GM12878 (cell line): Measurements from ENCODE around the gene SCTR. TPM values are rescaled to one million over a fixed set of nuclear protein-coding genes. Genes with fewer than 3 reads are reported as not detected.

Experiments used
- ATAC-seq: fragments of 200-7000 bp; cut with Tn5 transposase; 3 replicates; pipeline ENCODE4 v1.9.1; 2020; ENCODE audit warnings: mild to moderate bottlenecking, moderate library complexity
- BruUV-seq: library from RNA; stranded (reverse); fragments of 400-500 nt; replicated peaks from 2 replicates; lab custom pipeline; 2021; lab: Mats Ljungman, UMichigan
- CTCF ChIA-PET: fragments of 300-600 bp; sonication (Branson Sonifier 250); formaldehyde crosslinking; extraction: SDS; loops from one replicate; lab custom pipeline; 2021; ENCODE audit warnings: inconsistent platforms; lab: Yijun Ruan, JAX
- POLR2A ChIA-PET: fragments of 350-600 bp; formaldehyde crosslinking; extraction: SDS; loops from one replicate; lab custom pipeline; 2021; ENCODE audit warnings: inconsistent platforms; lab: Charles Lee
- RAD21 ChIA-PET: fragments of 300-600 bp; sonication (Branson Sonifier 250); formaldehyde crosslinking; loops from one replicate; lab custom pipeline; 2023; ENCODE audit warnings: antibody characterized with exemption; ENCODE audit not compliant: unreplicated experiment; lab: Charles Lee
- SMC1A ChIA-PET: fragments of 300-600 bp; sonication (Branson Sonifier 250); formaldehyde crosslinking; loops from one replicate; lab custom pipeline; 2023; ENCODE audit not compliant: unreplicated experiment, uncharacterized antibody; lab: Charles Lee
- DNase-seq: peaks from one replicate; pipeline ENCODE4 v3.0.0-alpha.2; 2011; ENCODE audit warnings: low read depth, low spot score
- FAIRE-seq: peaks from 3 replicates; lab custom pipeline; 2011; peaks lifted over from hg19 to GRCh38; lab: Jason Lieb, UNC
- H2AFZ ChIP-seq: 2 replicates; pipeline ENCODE4 v1.6.0; 2011; ENCODE audit warnings: low read depth, low read length, control low read depth; ENCODE audit not compliant: control insufficient read depth
- H3K27ac ChIP-seq: 2 replicates; pipeline ENCODE4 v1.5.1; 2011; ENCODE audit warnings: control low read depth; ENCODE audit not compliant: control insufficient read depth, insufficient read depth
- H3K27me3 ChIP-seq, 2 experiments: replicated peaks in 1 of 2; 2 replicates each; pipeline versions ENCODE4 v1.6.0 to v1.6.1; 2011; ENCODE audit warnings: low read length in 1 of 2; ENCODE audit not compliant: control insufficient read depth in 2 of 2, insufficient read depth in 2 of 2
- H3K36me3 ChIP-seq, 2 experiments: 2 replicates each; pipeline ENCODE4 v1.5.1; 2011; ENCODE audit warnings: low read length in 1 of 2; ENCODE audit not compliant: control insufficient read depth in 2 of 2, insufficient read depth in 2 of 2
- H3K4me1 ChIP-seq: 2 replicates; pipeline ENCODE4 v1.6.1; 2011; ENCODE audit warnings: mild to moderate bottlenecking, low read length, moderate library complexity, mixed read lengths; ENCODE audit not compliant: control insufficient read depth, insufficient read depth
- H3K4me2 ChIP-seq: 2 replicates; pipeline ENCODE4 v1.6.0; 2011; ENCODE audit warnings: control low read depth; ENCODE audit not compliant: control insufficient read depth, insufficient read depth
- H3K4me3 ChIP-seq: fragments of 200-600 bp; sonication (generic); 2 replicates; pipeline ENCODE4 v1.5.1; 2016
- H3K79me2 ChIP-seq: 2 replicates; pipeline ENCODE4 v1.6.0; 2011; ENCODE audit warnings: low read length; ENCODE audit not compliant: control insufficient read depth, insufficient read depth
- H3K9ac ChIP-seq: 2 replicates; pipeline ENCODE4 v1.8.0; 2011; ENCODE audit warnings: low read length, control low read depth, mixed read lengths; ENCODE audit not compliant: control insufficient read depth, insufficient read depth
- H3K9me3 ChIP-seq: replicated peaks from 3 replicates; pipeline ENCODE4 v1.5.1; 2011; ENCODE audit warnings: mild to moderate bottlenecking, low read length; ENCODE audit not compliant: control insufficient read depth, insufficient read depth
- H4K20me1 ChIP-seq: 2 replicates; pipeline ENCODE4 v1.6.0; 2011; ENCODE audit not compliant: control insufficient read depth, insufficient read depth
- CREM ChIP-seq: IDR thresholded peaks from 2 replicates; pipeline ENCODE4 v1.6.1; 2014; ENCODE audit warnings: antibody characterized with exemption, low read depth
- EGR1 ChIP-seq, 2 experiments: IDR thresholded peaks; 1 replicate in 1 of 2; 2 replicates in 1 of 2; pipeline ENCODE4 v1.6.1; 2011 to 2012; ENCODE audit warnings: low read depth in 2 of 2, low read length in 2 of 2, borderline replicate concordance in 1 of 2, mild to moderate bottlenecking in 1 of 2, moderate library complexity in 1 of 2
- ESRRA ChIP-seq: IDR thresholded peaks from 2 replicates; pipeline ENCODE4 v1.6.1; 2012; ENCODE audit warnings: mild to moderate bottlenecking, low read length, improper control_type of control experiment
- EZH2 ChIP-seq: IDR thresholded peaks from 2 replicates; pipeline ENCODE4 v1.6.1; 2012; ENCODE audit warnings: low read depth, mild to moderate bottlenecking, control low read depth, inconsistent platforms, low read length, borderline replicate concordance; ENCODE audit not compliant: control insufficient read depth
- FOXM1 ChIP-seq: IDR thresholded peaks from 2 replicates; pipeline ENCODE4 v1.6.1; 2012; ENCODE audit warnings: low read depth, mild to moderate bottlenecking, inconsistent platforms, low read length, moderate library complexity
- LARP7 ChIP-seq: fragments of 450-650 bp; IDR thresholded peaks from 2 replicates; pipeline ENCODE4 v1.6.1; 2017; ENCODE audit warnings: mild to moderate bottlenecking
- MAX ChIP-seq: IDR thresholded peaks from 2 replicates; pipeline ENCODE4 v1.6.1; 2012; ENCODE audit warnings: low read depth, low read length, improper control_type of control experiment
- MEF2B ChIP-seq: fragments of 450-650 bp; IDR thresholded peaks from 2 replicates; pipeline ENCODE4 v1.6.1; 2018; ENCODE audit warnings: mild to moderate bottlenecking, moderate library complexity; ENCODE audit not compliant: partially characterized antibody, poor library complexity, severe bottlenecking
- MYB ChIP-seq: fragments of 150-350 bp; IDR thresholded peaks from 2 replicates; pipeline ENCODE4 v1.6.1; 2014; ENCODE audit warnings: mild to moderate bottlenecking, low read depth, low read length, borderline replicate concordance
- PBX3 ChIP-seq: IDR thresholded peaks from 2 replicates; pipeline ENCODE4 v1.6.1; 2011; ENCODE audit warnings: mild to moderate bottlenecking, low read depth, low read length, moderate library complexity; ENCODE audit not compliant: insufficient replicate concordance
- TCF12 ChIP-seq: IDR thresholded peaks from 2 replicates; pipeline ENCODE4 v1.6.1; 2011; ENCODE audit warnings: low read depth, mild to moderate bottlenecking, low read length
- WRNIP1 ChIP-seq: IDR thresholded peaks from 2 replicates; pipeline ENCODE4 v1.6.1; 2011; ENCODE audit warnings: low read depth, low read length, improper control_type of control experiment, borderline replicate concordance
- ZNF217 ChIP-seq: fragments of 450-650 bp; IDR thresholded peaks from 2 replicates; pipeline ENCODE4 v1.6.1; 2017; ENCODE audit warnings: antibody characterized with exemption, mild to moderate bottlenecking
- WGBS: methylation state at CpG from one replicate; pipeline ENCODE4 v1.1.6; 2016; ENCODE audit warnings: low lambda C conversion rate; ENCODE audit not compliant: insufficient replicate concordance, insufficient coverage; ENCODE audit errors: missing lambda C conversion rate; 5-methylcytosine and 5-hydroxymethylcytosine counted together
- in situ Hi-C: fragments of 300-500 bp; cut with MboI; formaldehyde crosslinking; loops from 9 replicates; pipeline ENCODE4 v1.14.3; 2018; ENCODE audit warnings: mixed read lengths
- intact Hi-C: fragments of 100-400 bp; cut with micrococcal nuclease; formaldehyde crosslinking; loops from one replicate; pipeline ENCODE4 v1.14.2; 2022; ENCODE audit not compliant: unreplicated experiment
- polyA plus RNA-seq, 11 experiments: library from polyadenylated mRNA; depleted of rRNA in 4 of 11; unstranded in 6 of 11; stranded (reverse) in 5 of 11; fragments of >200 nt; fragmentation: Nextera tagmentation in 4 of 11; fragmentation: Illumina TruSeq in 1 of 11; extraction: Ambion mirVana in 4 of 11; extraction: Trizol in 1 of 11; gene quantifications; 1 replicate in 1 of 11; 2 replicates in 10 of 11; pipeline versions ENCODE4 v1.2.1 to v1.2.3, GENCODE V29; 2011 to 2016; ENCODE audit warnings: inconsistent platforms in 2 of 11, missing spikeins in 2 of 11, low read depth in 1 of 11
- total RNA-seq, 4 experiments: library from RNA; depleted of rRNA in 3 of 4; stranded (reverse); fragments of >200 nt in 3 of 4; fragmentation: Illumina TruSeq in 1 of 4; extraction: Trizol in 1 of 4; gene quantifications; 2 replicates each; pipeline versions ENCODE4 v1.2.1 to v1.2.3, GENCODE V29; 2013 to 2021

Gene SCTR
- total and polyA plus RNA-seq, 10 of the 15 experiments (the other 5 are each of a cell fraction or from before 2014, with no cell fraction given) = 0.26 TPM; not detected in 9

GRCh38 chr2:119521433-119522050 is 2.7 kb downstream of the SCTR start:
- SMC1A ChIA-PET = no interaction called here
- Histone ChIP-seq H3K9ac (no peak overlapping the region), H3K36me3 (no peaks in the 10 kb centered on the region), H3K4me1 (no peaks in the 10 kb centered on the region; the same call in 1 of the 2 replicates), H4K20me1 (no peaks in the 10 kb centered on the region), H3K27me3 (peaks cover 3 to 7% of the 10 kb centered on the region in 2 experiments; a peak in 2 of 4 replicates), H3K9me3 (no peaks in the 10 kb centered on the region), H2AFZ (no peak overlapping the region), H3K79me2 (no peaks in the 10 kb centered on the region), H3K4me2 (no peak overlapping the region), H3K4me3 (no peak overlapping the region), H3K27ac (no peak overlapping the region)
- POLR2A ChIA-PET = no interaction called here
- intact Hi-C loops = no loop called here
- CTCF ChIA-PET = no interaction called here
- in situ Hi-C loops = no loop called here
- TF ChIP-seq CREM = no peak
- TF ChIP-seq MEF2B = no peak
- TF ChIP-seq MYB = no peak
- no peak for TF ChIP-seq ESRRA
- TF ChIP-seq EZH2 = no peak
- no peak for FAIRE-seq
- DNase-seq = no peak
- RAD21 ChIA-PET = no interaction called here
- WGBS = 54% methylated on average over 11 of the region's 11 CpGs
- BruUV-seq = no TSS peak
- ATAC-seq = no peak

- no peaks in the 10 kb centered on the region for H3K36me3 ChIP-seq
- no peak for FAIRE-seq
- no TSS peak for BruUV-seq
- DNase-seq = no peak
- H4K20me1 ChIP-seq = no peaks in the 10 kb centered on the region
- ChIA-PET RAD21 (no interaction called here), SMC1A (no interaction called here), CTCF (no interaction called here), POLR2A (no interaction called here)
- H3K79me2 ChIP-seq = no peaks in the 10 kb centered on the region
- intact Hi-C loops = no loop called here
- no peak for ATAC-seq
- H3K4me1 ChIP-seq = no peaks in the 10 kb centered on the region; the same call in 1 of the 2 replicates
- no peaks in the 10 kb centered on the region for H3K9me3 ChIP-seq
- no peak overlapping the region for H3K4me3 ChIP-seq
- H3K27ac ChIP-seq = no peak overlapping the region
- no peak overlapping the region for H3K4me2 ChIP-seq
- peaks cover 3 to 7% of the 10 kb centered on the region in 2 experiments; a peak in 2 of 4 replicates for H3K27me3 ChIP-seq
- in situ Hi-C loops = no loop called here
- H3K9ac ChIP-seq = no peak overlapping the region
- H2AFZ ChIP-seq = no peak overlapping the region
- WGBS = 22% methylated on average over 3 of the region's 3 CpGs
- TF ChIP-seq FOXM1 = no peak
- no peak for TF ChIP-seq EGR1 (IDR thresholded peaks at IDR 0.05; ENCODE audit: borderline replicate concordance in 1 of 2, low read depth in 2 of 2, low read length in 2 of 2)
- TF ChIP-seq TCF12 = no peak
- TF ChIP-seq WRNIP1 = no peak
- no peak for TF ChIP-seq MAX
- no peak for TF ChIP-seq LARP7
- TF ChIP-seq PBX3 = no peak
- TF ChIP-seq ZNF217 = no peak
These were observed 3.4 kb downstream of the SCTR start for GRCh38 chr2:119520696-119521432.
